ENCODE data around the gene C2orf76.
"Not testable (repeated sequence)": the region's sequence is repeated elsewhere in the genome, so short reads cannot be mapped to it uniquely, and the experiment has no call there.

C2orf76 gene

GRCh38 chr2:119292226-119292625, 74.4 kb downstream of the C2orf76 start:
- no peak for DNase-seq

GRCh38 chr2:119291588-119292167, 75.0 kb downstream of the C2orf76 start:
- no peak for DNase-seq

- DNase-seq: peak; percentile 61 to 69
These were observed 75.6 kb downstream of the C2orf76 start for GRCh38 chr2:119290859-119291587.

- DNase-seq: no peak
These were observed 77.0 kb downstream of the C2orf76 start for GRCh38 chr2:119289642-119290041.

GRCh38 chr2:119289093-119289492, 77.5 kb downstream of the C2orf76 start:
- no peak for DNase-seq

GRCh38 chr2:119288576-119288975, 78.1 kb downstream of the C2orf76 start:
- DNase-seq: no peak

- no peak for DNase-seq
These were observed 80.0 kb downstream of the C2orf76 start for GRCh38 chr2:119286661-119287060.

- no peak for DNase-seq
These were observed 82.7 kb downstream of the C2orf76 start for GRCh38 chr2:119283873-119284331.

GRCh38 chr2:119282996-119283511, 83.6 kb downstream of the C2orf76 start:
- no peak for DNase-seq

- no peak for DNase-seq
These were observed 84.3 kb downstream of the C2orf76 start for GRCh38 chr2:119282146-119282995.

- DNase-seq: no peak
These were observed 86.0 kb downstream of the C2orf76 start for GRCh38 chr2:119280680-119281079.

GRCh38 chr2:119279666-119280065, 87.0 kb downstream of the C2orf76 start:
- DNase-seq: no peak

- DNase-seq: no peak
These were observed 87.7 kb downstream of the C2orf76 start for GRCh38 chr2:119278946-119279345.

- not testable (repeated sequence) for DNase-seq
These were observed 88.2 kb downstream of the C2orf76 start for GRCh38 chr2:119278385-119278784.

- no peak for DNase-seq
These were observed 89.8 kb downstream of the C2orf76 start for GRCh38 chr2:119276864-119277263.

GRCh38 chr2:119267604-119268003, 99.0 kb downstream of the C2orf76 start:
- DNase-seq: no peak

GRCh38 chr2:119266091-119266589, 100.5 kb downstream of the C2orf76 start:
- no peak for DNase-seq

GRCh38 chr2:119265693-119266066, 101.0 kb downstream of the C2orf76 start:
- no peak for DNase-seq

- DNase-seq: peak; percentile 9 to 12
These were observed 101.6 kb downstream of the C2orf76 start for GRCh38 chr2:119264781-119265692.

GRCh38 chr2:119263656-119264055, 103.0 kb downstream of the C2orf76 start:
- no peak for DNase-seq

- no peak for DNase-seq
These were observed 103.6 kb downstream of the C2orf76 start for GRCh38 chr2:119263025-119263424.

Measured in activated CD4-positive, alpha-beta T cell treated with anti-CD3 and anti-CD28 coated beads for 4 hours (primary cell).